Fibroblast of lung (primary cell): Measurements from ENCODE around the gene ARHGAP6. TPM values are rescaled to one million over a fixed set of nuclear protein-coding genes. Genes with fewer than 3 reads are reported as not detected.

Source experiments
- DNase-seq, 2 donors: peaks; one replicate each; pipeline versions ENCODE4 v3.0.0 to v3.0.0-alpha.2; 2010; ENCODE audit warnings: low read depth in 2 of 2
- H2AFZ ChIP-seq: 2 replicates; pipeline ENCODE4 v1.5.1; 2012; ENCODE audit warnings: low read length, control low read depth, inconsistent platforms
- H3K27ac ChIP-seq: 2 replicates; pipeline ENCODE4 v1.5.1; 2011; ENCODE audit warnings: low read length, control low read depth; ENCODE audit not compliant: insufficient read depth
- H3K27me3 ChIP-seq: 2 replicates; pipeline ENCODE4 v1.5.1; 2011; ENCODE audit warnings: mild to moderate bottlenecking, low read length; ENCODE audit not compliant: control insufficient read depth, insufficient read depth
- H3K36me3 ChIP-seq: 2 replicates; pipeline ENCODE4 v1.5.1; 2011; ENCODE audit warnings: low read length; ENCODE audit not compliant: control insufficient read depth, insufficient read depth
- H3K4me1 ChIP-seq: 2 replicates; pipeline ENCODE4 v1.5.1; 2011; ENCODE audit warnings: low read length; ENCODE audit not compliant: control insufficient read depth, insufficient read depth; ENCODE audit errors: extremely low read depth
- H3K4me2 ChIP-seq: 2 replicates; pipeline ENCODE4 v1.5.1; 2011; ENCODE audit warnings: low read length, control low read depth; ENCODE audit not compliant: insufficient read depth; ENCODE audit errors: extremely low read depth
- H3K4me3 ChIP-seq, 4 experiments: fragments of 200-600 bp in 1 of 4; sonication (generic) in 1 of 4; replicated peaks in 1 of 4; 2 replicates each; pipeline ENCODE4 v1.5.1; 2011 to 2016; ENCODE audit warnings: low read length in 4 of 4, low read depth in 3 of 4, mild to moderate bottlenecking in 3 of 4, control low read depth in 2 of 4, inconsistent platforms in 1 of 4, mixed read lengths in 1 of 4; ENCODE audit not compliant: insufficient read depth in 1 of 4; ENCODE audit errors: control extremely low read depth in 1 of 4
- H3K79me2 ChIP-seq: 2 replicates; pipeline ENCODE4 v1.5.1; 2012; ENCODE audit warnings: mild to moderate bottlenecking, low read length, inconsistent platforms; ENCODE audit not compliant: control insufficient read depth, insufficient read depth
- H3K9ac ChIP-seq: 2 replicates; pipeline ENCODE4 v1.5.1; 2011; ENCODE audit warnings: mild to moderate bottlenecking, low read length, control low read depth; ENCODE audit not compliant: insufficient read depth
- H3K9me3 ChIP-seq: 2 replicates; pipeline ENCODE4 v1.5.1; 2012; ENCODE audit warnings: low read depth, low read length; ENCODE audit not compliant: control insufficient read depth, insufficient read depth
- H4K20me1 ChIP-seq: 2 replicates; pipeline ENCODE4 v1.5.1; 2011; ENCODE audit warnings: low read length; ENCODE audit not compliant: control insufficient read depth, insufficient read depth; ENCODE audit errors: extremely low read depth
- CTCF ChIP-seq, 2 donors: IDR thresholded peaks in 1 of 2; conservative IDR thresholded peaks in 1 of 2; 1 replicate in 1 of 2; 2 replicates in 1 of 2; pipeline ENCODE4 v1.5.1; 2011 to 2012; ENCODE audit warnings: low read length in 2 of 2, control low read depth in 1 of 2, inconsistent platforms in 1 of 2, low read depth in 1 of 2, mild to moderate bottlenecking in 1 of 2
- EZH2 ChIP-seq: IDR thresholded peaks from 2 replicates; pipeline ENCODE4 v1.5.1; 2012; ENCODE audit warnings: low read length, control low read depth, mild to moderate bottlenecking; ENCODE audit errors: missing control alignments
- polyA plus RNA-seq, 2 donors: library from polyadenylated mRNA; depleted of rRNA in 1 of 2; stranded (reverse) in 1 of 2; unstranded in 1 of 2; fragments of >200 nt; gene quantifications; 2 replicates each; pipeline ENCODE4 v1.2.1, GENCODE V29; 2011 to 2012; ENCODE audit warnings: missing spikeins in 1 of 2
- total RNA-seq: library from RNA; depleted of rRNA; stranded (reverse); fragments of >200 nt; gene quantifications from 2 replicates; pipeline ENCODE4 v1.2.1, GENCODE V29; 2014

Gene ARHGAP6
- total and polyA plus RNA-seq, 2 donors (not counting 1 experiment from before 2014, with no cell fraction given), result 5.9 to 11.7 TPM

- no peaks in the 10 kb centered on the region for H3K27me3 ChIP-seq
- H3K79me2 ChIP-seq, result no peaks in the 10 kb centered on the region
- H3K4me3 ChIP-seq, result no peak overlapping the region
- no peaks in the 10 kb centered on the region for H3K4me1 ChIP-seq
- no peak overlapping the region for H2AFZ ChIP-seq
- no peak overlapping the region for H3K4me2 ChIP-seq
- H4K20me1 ChIP-seq, result peaks cover 2% of the 10 kb centered on the region
- H3K36me3 ChIP-seq, result no peaks in the 10 kb centered on the region
- DNase-seq, result no peak
- no peak overlapping the region for H3K27ac ChIP-seq
- no peak overlapping the region for H3K9ac ChIP-seq
- no peak for TF ChIP-seq EZH2
- no peak for TF ChIP-seq CTCF (conservative IDR thresholded peaks at IDR 0.05 in 1 of 2, IDR thresholded peaks at IDR 0.05 in 1 of 2; ENCODE audit: low read depth in 1 of 2, low read length in 2 of 2)
- H3K9me3 ChIP-seq, result no peaks in the 10 kb centered on the region
Observed at GRCh38 chrX:11546917-11547316, 118.8 kb downstream of the ARHGAP6 start.

GRCh38 chrX:11543249-11543648 lies 122.5 kb downstream of the ARHGAP6 start:
- H3K4me3 ChIP-seq, result no peak overlapping the region
- no peaks in the 10 kb centered on the region for H3K79me2 ChIP-seq
- H3K9me3 ChIP-seq, result no peaks in the 10 kb centered on the region
- no peak overlapping the region for H2AFZ ChIP-seq
- peaks cover 2% of the 10 kb centered on the region for H4K20me1 ChIP-seq
- DNase-seq, result no peak
- H3K4me2 ChIP-seq, result no peak overlapping the region
- H3K27me3 ChIP-seq, result no peaks in the 10 kb centered on the region
- no peaks in the 10 kb centered on the region for H3K36me3 ChIP-seq
- H3K4me1 ChIP-seq, result no peaks in the 10 kb centered on the region
- no peak for TF ChIP-seq EZH2
- TF ChIP-seq CTCF (conservative IDR thresholded peaks at IDR 0.05 in 1 of 2, IDR thresholded peaks at IDR 0.05 in 1 of 2; ENCODE audit: low read depth in 1 of 2, low read length in 2 of 2), result no peak
- H3K27ac ChIP-seq, result no peak overlapping the region
- no peak overlapping the region for H3K9ac ChIP-seq

- Histone ChIP-seq H3K4me1 (no peaks in the 10 kb centered on the region), H3K4me2 (no peak overlapping the region), H3K27ac (no peak overlapping the region), H3K27me3 (no peaks in the 10 kb centered on the region), H2AFZ (no peak overlapping the region), H4K20me1 (peaks cover 2% of the 10 kb centered on the region), H3K9ac (no peak overlapping the region), H3K4me3 (no peak overlapping the region), H3K36me3 (no peaks in the 10 kb centered on the region), H3K79me2 (no peaks in the 10 kb centered on the region), H3K9me3 (no peaks in the 10 kb centered on the region)
- TF ChIP-seq CTCF (conservative IDR thresholded peaks at IDR 0.05 in 1 of 2, IDR thresholded peaks at IDR 0.05 in 1 of 2; ENCODE audit: low read depth in 1 of 2, low read length in 2 of 2), result no peak
- TF ChIP-seq EZH2, result no peak
- peak in 1 of 2 donors; percentile 33 for DNase-seq
Observed at GRCh38 chrX:11541510-11541909, 124.2 kb downstream of the ARHGAP6 start.
